OCI-M2 (cell line): Measurements from ENCODE around the gene GTSF1L.

Experiments used
- DNase-seq: peaks from one replicate; lab custom pipeline; 2025; ENCODE audit not compliant: unreplicated experiment; lab: John Stamatoyannopoulos, UW

GTSF1L gene

DNA sequence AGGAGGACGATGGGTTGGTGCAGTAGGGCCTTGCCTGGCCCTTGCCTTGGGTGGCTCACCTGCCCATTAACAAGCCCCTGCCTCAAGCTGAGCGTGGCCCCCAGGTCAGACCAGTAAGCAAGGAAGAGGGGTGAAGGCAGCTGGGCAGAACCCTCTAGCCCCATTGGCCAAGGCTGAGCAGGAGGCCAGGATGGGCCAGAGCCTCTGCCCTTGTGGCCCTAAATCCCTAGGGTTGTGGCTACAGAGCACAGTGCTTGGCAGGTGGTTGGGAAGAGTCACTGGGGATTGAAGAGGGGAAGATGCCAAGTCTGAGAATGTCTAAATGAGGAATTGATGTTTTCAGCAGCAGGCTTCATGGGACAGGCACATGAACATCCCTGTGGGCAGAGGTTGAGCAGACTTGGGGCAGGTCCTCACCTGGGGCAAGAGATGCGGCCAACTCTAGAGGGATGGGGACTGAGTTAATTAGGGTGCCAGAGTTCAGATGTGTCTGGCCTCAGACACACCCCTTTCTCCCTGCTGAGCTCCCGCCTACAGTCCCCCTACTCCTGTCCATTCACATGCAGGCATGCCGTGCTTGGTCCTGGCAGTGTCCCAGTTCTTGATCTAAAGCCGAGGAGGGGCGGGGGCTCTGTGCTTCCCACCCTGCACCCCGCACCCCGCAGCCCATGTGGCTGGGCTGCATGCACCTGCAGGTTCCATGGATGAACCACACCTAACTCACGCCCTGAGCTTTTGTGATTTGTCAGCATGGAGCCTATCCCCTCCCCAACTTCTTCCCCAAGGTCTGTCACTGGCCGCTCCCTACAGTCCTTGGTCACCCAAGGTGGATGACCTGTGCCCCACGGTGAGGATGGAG, 9.8 kb downstream of the GTSF1L start:
- no peak for DNase-seq

DNA sequence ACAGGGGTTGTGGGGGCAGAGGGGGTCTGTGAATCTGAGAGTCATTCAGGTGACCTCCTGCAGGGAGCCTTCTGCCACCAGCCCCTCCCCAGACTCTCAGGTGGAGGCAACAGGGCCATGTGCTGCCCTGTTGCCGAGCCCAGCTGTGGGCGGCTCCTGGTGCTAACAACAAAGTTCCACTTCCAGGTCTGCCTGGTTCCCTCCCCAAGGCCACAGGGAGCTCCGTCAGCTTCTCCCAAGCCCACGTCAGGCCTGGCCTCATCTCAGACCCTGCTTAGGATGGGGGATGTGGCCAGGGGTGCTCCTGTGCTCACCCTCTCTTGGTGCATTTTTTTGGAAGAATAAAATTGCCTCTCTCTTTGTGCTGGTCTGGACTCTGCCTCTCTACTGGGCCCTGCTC, 10.7 kb downstream of the GTSF1L start:
- no peak for DNase-seq

DNA sequence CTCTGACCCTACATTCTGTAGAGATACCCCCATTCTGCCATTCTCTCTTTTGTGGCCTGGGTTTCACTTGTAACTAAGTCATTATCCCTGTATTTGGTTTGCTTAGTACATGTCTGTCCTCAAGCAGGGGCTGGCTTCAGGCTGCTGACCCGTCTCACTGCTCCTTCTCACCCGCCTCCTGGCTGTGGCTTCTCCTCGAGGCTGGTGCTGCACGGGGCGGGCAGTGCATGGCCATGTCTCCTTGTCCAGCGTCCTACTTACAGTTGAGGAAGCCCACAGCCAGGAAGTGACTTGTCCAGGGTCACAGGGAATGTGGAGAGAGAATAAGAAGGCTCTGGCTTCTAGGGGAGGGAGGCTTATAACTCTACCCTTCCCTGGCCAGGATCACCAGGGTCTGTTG, 11.3 kb downstream of the GTSF1L start:
- DNase-seq: no peak

DNA sequence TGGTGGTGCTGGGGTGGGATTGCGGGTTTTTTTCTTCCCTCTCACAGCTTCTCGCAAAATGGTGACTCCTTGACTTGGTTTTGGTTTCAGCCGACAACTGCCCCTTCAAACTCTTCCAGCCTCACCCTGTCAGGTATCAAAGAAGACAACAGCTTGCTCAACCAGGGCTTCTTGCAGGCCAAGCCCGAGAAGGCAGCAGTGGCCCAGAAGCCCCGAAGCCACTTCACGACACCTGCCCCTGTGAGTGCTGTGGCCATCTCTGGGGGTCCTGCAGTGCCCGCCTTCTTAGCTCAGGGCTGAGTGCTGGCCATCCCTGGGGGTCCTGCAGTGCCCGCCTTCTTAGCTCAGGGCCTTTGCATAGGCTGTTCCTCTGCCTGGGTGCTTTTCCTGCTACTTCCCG, 11.8 kb downstream of the GTSF1L start:
- DNase-seq: no peak

DNA sequence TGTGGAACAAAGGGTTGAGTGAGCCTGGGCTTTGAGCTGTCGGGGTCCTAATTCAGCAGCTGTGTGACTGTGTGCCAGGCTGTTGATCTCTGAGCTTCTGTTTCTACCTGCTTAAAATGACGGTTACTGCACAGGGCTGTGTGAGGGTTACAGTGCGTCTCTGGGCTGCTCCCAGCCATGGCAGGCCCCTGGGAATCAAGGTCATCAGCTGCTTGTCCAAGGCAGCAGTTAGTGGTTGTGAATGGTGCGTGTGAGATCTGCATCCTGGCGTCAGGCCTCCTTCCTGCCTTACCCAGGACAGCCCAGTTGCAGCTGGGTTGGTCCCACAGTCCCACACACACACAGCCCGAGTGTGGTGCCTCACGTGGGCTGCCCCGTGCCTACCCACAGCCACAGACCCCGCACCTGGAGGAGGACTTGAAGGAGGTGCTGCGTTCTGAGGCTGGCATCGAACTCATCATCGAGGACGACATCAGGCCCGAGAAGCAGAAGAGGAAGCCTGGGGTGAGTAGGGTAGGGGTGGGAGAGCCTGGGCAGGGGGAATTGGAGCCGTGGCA, 15.6 kb downstream of the GTSF1L start:
- DNase-seq: no peak

DNA sequence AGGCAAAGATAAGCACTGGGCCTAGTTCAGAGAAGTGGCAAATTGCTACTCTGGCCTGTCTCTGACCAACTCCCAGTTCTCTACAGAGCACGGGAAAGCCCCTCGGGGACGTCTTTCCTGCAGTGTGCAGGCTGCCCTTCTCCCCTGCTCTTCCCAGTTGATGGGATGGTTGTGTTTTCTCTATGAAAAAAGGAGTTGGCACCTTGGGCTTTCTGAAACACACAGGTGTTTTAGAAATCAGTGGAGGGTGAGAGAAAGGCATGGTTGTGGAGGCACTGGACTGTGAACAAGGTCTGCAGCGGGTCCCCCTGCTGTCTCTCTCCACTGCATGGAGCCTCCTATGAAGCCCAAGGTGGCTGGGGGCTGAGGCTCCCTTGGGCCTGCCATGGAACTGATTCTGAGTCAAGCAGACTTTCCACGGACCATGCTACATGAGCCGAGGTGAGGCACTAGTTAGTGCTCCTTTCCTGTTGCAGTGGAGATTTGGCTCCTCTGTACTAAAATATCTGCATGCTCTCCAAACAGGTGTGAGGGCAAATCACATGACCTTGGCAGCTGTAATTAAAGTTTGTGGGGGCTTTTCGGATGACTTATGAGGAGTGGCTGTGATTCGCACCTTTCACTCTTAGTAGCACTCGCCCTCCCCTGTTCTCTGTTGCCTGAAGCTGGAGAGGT, 16.3 kb downstream of the GTSF1L start:
- DNase-seq: no peak

DNA sequence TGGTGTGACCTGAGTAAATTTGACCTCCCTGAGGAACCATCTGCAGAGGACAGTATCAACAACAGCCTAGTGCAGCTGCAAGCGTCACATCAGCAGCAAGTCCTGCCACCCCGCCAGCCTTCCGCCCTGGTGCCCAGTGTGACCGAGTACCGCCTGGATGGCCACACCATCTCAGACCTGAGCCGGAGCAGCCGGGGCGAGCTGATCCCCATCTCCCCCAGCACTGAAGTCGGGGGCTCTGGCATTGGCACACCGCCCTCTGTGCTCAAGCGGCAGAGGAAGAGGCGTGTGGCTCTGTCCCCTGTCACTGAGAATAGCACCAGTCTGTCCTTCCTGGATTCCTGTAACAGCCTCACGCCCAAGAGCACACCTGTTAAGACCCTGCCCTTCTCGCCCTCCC, 24.3 kb downstream of the GTSF1L start:
- DNase-seq: no peak

DNA sequence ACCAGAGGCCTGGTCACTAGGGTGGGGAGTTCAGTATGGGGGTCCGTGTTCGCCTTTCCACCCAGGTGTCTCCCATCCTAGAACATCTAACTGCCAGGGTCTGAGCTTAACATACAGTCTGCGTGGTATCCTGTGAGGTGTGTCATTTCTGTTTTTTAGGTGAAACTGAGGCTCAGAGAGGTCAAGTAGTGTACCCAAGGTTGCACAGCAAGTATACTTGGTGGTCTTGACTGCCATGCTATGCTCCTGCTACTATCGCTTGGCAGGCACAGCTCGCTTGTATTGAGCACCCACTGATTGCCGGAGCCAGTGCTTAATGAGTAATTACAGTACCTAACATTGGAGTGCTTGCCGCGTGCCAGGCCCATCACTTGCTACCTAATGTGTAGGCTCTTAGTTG, 26.2 kb downstream of the GTSF1L start:
- DNase-seq: no peak

DNA sequence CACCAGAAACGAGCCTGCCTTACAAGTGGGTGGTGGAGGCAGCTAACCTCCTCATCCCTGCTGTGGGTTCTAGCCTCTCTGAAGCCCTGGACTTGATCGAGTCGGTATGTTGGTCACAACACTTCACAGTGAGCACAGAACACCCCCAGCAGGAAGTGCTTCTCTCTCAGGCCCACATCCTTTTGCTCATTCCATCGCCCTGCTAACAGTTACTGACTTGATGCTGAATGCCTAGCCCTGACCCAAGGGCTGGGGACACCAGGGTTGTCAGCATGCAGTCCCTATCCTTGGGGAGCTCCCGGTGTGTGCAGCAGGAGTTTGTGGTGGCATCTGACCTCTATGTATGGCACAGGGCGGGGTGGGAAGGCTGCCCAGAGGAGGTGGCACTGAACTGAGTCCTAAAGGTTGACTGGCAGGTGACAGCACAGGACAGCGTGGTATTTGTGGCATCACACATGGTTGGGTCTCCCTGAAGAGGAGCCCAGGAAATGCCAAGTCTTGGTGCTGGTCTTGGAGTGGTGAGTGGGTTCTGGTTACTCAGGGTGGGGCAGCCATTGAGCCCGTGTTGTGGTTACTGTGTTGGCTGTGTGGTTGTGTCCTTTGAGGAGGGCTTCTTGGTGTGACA, 26.7 kb downstream of the GTSF1L start:
- no peak for DNase-seq

DNA sequence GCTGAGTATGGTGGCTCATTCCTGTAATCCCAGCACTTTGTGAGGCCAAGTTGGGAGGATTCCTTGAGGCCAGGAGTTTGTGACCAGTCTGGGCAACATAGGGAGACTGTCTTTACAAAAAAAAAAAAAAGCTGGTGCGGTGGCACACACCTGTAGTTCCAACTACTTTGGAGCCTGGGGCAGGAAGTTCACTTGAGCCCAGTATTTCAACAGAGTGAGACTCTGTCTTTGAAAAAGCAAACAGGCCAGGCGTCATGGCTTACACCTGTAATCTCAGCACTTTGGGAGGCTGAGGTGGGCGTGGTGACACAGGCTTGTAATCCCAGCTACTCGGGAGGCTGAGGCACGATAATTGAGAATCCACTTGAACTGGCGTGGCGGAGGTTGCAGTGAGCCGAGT, 31.2 kb downstream of the GTSF1L start:
- no peak for DNase-seq

DNA sequence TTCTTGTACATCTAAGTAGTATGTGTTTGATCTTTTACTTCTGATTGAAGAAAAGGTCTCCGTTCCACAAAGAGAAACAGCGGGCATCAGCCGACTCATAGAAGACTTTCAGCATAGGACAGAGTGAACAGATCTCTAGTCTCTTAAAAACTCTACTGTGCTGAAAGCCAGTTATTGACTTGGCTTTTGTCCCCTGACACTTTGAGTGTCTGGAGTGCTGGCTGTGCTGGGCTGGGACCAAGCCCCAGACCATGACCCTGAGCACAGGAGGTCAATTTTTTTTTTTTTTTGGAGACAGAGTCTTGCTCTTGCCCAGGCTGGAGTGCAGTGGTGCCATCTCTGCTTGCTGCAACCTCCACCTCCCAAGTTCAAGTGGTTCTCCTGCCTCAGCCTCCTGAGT, 32.0 kb downstream of the GTSF1L start:
- DNase-seq: no peak

DNA sequence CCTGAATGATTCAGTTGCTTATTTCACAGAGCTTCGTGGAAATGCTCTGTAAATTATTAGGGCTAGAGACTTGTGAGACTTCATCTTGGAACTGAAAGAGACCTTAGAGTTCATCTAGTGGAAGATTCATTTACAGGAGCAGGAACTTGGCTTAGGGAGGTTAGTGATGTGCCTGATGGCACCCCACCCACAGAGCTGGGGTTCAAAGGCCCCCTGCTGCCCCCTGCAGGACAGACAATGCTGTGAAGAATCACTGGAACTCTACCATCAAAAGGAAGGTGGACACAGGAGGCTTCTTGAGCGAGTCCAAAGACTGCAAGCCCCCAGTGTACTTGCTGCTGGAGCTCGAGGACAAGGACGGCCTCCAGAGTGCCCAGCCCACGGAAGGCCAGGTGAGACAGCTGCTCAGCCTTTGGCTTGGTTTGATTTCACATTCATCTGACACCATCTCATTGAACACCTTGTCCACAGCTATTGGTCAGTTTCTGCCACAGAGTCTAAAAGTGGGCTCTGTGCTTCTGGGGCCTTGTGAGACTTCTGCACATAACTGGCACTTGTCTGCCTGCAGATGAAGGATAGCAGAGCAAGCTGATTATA, 34.8 kb downstream of the GTSF1L start:
- DNase-seq: no peak

DNA sequence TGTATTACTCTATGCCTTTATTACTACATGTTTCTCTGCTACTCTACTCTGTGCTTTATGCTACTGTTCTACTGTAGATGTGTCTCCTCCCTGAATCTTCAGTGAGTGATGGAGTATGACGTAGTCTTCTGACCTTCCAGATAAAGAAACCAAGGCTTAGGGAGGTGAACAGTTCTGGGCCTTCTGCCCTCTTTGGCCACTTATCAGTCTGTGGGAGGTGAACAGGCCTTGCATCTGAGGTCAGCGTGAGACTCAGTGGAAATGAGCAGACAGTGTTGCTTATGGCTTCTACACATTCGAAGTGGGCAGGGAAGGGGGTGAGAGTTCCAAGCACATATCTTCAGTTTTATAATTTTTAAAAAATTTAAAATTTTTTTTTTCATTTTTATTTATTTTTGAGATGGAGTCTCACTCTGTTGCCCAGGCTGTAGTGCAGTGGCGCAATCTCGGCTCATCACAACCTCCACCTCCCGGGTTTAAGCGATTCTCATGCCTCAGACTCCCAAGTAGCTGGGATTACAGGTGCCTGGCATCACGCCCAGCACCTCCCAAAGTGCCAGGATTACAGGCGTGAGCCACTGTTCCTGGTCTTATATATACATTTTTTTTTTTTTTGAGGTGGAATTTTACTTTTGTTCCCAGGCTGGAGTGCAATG, 35.7 kb downstream of the GTSF1L start:
- DNase-seq: no peak

DNA sequence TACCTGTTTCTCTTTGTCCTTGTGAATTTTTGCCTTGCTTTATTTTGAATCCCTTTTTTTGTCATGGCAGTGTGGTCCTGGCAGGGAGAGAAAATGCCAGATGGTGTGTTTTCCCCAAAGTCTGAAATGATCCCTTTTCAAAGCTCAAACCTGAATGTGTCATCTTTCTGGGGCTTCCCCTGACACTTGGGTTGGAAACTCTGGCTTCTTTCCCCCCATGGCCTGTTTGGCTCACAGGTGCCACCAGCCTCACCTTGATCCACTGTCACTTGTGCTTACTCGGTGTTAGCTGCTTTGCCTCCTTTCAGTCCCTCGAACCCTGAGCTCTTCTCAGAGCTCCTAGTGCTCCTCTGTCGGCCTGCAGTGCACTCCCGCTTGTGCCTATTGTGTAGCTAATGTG, 37.6 kb downstream of the GTSF1L start:
- DNase-seq: no peak

DNA sequence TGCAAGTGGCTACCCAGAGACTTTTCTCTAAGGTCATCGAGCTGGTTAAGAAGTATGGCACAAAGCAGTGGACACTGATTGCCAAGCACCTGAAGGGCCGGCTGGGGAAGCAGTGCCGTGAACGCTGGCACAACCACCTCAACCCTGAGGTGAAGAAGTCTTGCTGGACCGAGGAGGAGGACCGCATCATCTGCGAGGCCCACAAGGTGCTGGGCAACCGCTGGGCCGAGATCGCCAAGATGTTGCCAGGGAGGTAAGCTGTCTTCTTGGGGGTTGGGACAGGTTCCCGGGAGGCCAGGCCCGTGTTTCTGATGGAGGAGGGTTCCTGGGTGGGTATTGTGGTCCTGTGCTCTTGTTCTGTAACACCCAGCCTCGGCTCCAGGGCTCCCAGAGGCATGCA, 40.0 kb downstream of the GTSF1L start:
- DNase-seq: no peak

DNA sequence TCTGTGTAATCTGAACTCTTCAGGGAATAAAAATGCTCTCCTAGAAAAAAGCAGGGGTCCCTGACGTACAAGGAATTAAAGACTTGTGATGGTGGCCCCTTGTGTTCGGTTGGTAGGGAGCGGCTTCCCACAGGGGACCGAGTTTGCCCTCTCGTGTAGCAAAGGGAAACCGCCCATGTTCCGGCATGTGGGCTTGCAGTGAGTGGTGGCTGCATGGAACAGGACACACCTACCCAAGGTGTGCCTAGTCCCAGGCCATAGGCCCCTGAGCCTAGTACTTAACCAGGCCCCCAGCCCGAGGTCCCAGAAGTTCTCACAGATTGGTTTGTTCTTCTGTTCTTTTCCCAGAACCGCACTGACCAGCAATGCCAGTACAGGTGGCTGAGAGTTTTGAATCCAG, 44.4 kb downstream of the GTSF1L start:
- DNase-seq: no peak

DNA sequence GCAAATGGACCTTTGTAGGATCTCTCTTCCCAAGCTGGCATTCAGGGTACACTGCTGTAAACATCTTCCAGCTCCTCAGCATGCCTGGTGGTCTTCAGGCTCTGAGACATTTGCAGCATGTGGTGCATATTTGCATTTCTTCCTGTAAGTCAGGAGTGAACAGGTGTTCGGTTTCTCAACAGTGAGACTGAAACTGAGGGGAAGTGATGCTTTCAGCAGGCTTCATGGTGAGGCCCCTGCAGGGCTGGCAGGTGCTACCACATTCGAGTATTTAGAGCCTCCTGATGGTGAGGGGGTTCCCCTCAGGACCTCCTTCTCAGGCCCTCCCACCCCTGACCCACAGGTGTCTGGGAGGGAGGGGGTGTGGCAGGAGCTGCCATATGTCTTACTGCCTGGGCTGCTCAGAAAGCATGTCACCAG, 44.8 kb downstream of the GTSF1L start:
- DNase-seq: no peak

DNA sequence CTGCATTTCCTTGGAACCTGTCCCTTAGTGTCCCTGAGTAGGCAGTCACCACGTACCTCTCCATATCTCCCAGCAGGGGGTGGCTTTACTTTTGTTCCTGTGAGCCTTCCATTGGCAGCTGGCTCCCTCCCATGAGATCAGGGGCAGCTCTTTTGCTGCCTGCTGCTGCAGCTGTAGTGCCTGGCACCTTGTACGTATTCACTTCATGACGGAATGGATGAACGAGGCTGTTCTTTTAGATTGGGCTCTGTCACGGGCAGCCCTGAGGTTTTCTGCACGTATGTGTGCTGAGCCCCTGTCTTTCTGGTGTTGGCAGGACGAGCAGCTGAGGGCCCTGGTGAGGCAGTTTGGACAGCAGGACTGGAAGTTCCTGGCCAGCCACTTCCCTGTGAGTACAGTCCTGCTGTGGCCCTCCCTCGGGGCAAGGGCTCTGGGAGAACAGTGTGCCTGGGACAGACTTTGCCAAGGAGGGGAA, 45.3 kb downstream of the GTSF1L start:
- DNase-seq: no peak

DNA sequence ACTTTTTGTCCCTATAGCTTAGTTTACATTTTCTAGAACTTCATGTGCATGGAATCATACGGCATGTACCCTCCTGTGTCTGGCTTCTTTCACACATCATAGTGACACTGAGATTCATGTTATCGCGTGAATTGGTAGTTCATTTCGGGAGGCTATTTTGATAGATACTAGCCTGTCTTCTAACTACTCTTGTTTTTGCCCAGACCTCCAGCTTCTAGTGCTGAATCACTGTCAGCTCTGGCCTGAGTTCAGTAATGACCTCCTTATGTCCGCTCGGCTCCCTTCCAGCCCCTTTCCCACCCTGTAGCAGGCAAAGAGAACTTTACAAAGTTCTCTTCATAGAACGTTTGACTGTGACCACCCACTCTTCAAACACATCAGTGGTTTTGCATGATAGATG, 45.8 kb downstream of the GTSF1L start:
- DNase-seq: no peak

DNA sequence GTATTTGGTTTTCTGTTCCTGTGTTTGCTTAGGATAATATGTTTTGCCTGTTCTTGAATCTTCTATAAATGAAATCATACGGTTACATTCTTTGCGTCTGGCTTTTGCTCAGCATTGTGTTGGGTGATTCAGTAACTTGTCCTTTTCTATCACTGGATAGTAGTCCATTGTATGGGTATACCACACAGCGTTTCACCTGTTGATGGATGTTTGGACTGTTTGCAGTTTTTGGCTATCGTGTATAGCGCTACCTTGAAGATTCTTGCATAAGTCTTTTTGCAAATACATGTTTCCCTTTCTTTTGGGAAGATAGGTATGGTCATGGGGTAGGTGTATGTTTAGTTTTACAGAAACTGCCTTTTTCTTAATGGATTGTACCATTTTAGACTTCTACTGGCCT, 50.4 kb downstream of the GTSF1L start:
- no peak for DNase-seq
